HG02884 (cell line): ENCODE data around the gene KCNMB2.
"Not testable (repeated sequence)": the region's sequence is repeated elsewhere in the genome, so short reads cannot be mapped to it uniquely, and the experiment has no call there.

Experiments
- ATAC-seq: cut with Tn5 transposase; IDR thresholded peaks from one replicate; pipeline ENCODE4 v1.9.1; 2021; ENCODE audit warnings: mild to moderate bottlenecking, moderate library complexity; ENCODE audit not compliant: unreplicated experiment

The KCNMB2 gene

DNA sequence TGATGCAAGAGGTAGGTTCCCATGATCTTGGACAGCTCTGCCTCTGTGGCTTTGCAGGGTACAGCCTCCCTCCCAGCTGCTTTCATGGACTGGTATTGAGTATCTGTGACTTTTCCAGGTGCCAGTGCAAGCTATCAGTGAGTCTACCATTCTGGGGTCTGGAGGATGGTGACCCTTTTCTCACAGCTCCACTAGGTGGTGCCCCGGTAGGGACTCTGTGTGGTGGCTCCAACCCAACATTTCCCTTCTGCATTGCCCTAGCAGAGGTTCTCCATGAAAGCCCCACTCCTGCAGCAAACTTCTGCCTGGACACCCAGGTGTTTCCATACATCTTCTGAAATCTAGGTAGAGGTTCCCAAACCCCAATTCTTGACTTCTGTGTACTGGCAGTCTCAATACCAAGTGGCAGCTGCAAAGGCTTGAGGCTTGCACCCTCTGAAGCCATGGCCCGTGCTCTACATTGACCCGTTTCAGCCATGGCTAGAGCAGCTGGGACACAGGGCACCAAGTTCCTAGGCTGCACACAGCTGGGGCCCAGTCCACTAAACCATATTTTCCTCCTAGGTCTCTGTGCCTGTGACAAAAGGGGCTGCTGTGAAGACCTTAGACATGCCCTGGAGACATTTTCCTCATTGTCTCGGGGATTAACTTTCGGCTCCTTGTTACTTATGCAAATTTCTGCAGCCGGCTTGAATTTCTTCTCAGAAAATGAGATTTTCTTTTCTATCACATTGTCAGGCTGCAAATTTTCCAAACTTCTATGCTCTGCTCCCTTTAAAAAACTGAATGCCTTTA lies 209.8 kb downstream of the KCNMB2 start:
- not testable (repeated sequence) for ATAC-seq

DNA sequence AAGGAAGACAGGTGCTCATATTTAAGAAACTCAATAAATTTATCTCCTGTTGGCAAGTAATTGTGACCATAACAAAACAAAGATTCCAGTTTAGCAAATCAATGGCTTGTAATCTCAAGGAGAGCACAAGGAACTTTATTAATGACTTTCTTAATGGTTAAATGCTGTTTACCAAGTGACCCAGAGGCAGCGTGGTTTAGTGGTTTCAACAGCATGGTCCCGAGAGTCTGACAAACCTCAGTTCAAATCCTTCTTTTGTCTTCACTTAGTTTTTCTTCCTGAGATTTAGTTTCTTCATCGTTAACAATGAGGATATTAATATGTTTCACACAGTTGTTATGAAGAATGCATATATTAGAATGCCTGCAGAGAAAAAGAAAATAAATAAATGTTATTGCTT lies 212.6 kb downstream of the KCNMB2 start:
- no peak for ATAC-seq

DNA sequence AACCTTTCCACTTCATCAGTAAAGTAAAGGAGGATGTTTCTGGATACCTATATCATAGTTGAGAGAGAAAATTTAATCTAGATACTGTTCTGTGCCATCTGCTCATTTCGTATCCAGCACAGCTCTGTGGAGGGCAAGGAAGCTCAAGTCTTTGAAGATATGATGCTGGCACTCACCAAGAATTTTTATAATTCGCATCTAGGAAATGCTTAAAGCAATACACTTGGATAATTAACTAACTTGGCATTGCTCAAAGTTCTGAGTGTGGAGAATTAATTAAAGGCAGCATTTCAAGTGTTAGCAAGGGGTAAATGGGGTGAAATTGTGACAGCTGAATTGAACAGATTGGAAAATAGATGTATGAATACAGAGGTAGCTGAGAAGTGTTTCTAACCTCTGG lies 213.2 kb downstream of the KCNMB2 start:
- no peak for ATAC-seq

DNA sequence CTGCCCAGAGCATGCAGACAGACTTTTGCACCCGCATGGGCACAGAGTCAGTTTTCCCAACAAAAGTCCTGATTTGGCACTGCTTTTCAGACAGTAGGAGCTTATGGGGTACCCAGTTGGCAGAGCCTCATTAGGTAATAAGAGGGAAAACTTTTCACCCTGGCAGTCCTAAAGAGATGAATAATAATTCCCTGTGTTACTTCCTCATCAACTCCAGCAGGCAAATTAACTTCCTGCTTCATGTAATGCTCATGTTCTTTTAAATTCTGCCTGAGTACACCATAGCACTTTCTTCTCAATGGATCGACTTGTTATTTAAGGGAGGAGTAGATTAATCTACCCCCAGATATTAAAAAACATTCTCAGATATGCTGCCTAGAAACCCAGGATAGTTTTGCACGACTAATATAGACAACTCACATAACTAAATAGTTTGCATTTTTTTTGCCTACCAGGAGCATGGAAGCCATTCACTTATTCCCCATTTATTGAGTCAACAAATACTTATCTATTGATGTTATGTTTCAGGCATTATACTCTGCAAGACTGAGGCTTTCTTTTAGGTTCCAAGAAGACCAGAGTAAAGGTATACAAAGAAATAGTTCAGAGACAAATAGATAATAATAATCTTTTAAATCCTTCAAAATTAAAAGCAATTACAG lies 214.5 kb downstream of the KCNMB2 start:
- no peak for ATAC-seq

- ATAC-seq: no peak
Observed at GRCh38 chr3:178752843-178753242, 216.6 kb downstream of the KCNMB2 start.

GRCh38 chr3:178754852-178755510 lies 218.7 kb downstream of the KCNMB2 start:
- ATAC-seq: no peak

GRCh38 chr3:178761024-178761423 lies 224.8 kb downstream of the KCNMB2 start:
- no peak for ATAC-seq

DNA sequence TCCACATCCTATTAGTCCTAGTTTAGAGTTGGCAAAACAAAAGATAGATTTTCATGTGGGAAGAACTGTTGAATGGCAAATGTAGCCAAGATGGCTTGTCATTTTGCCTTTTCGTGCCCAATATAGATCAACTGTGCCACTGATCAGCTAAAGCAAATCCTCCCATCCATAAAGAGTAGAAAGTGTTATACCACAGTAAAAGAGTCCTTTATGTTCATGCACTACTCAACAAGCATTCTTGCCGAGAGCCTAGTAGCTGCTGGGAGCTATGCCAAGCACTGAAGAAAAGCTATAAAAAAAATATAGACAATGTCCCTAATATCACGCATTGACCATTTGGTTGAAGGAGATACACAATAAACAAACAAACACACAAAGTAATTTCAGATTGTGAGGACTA lies 225.2 kb downstream of the KCNMB2 start:
- ATAC-seq: no peak

GRCh38 chr3:178762385-178762784 lies 226.1 kb downstream of the KCNMB2 start:
- ATAC-seq: no peak

DNA sequence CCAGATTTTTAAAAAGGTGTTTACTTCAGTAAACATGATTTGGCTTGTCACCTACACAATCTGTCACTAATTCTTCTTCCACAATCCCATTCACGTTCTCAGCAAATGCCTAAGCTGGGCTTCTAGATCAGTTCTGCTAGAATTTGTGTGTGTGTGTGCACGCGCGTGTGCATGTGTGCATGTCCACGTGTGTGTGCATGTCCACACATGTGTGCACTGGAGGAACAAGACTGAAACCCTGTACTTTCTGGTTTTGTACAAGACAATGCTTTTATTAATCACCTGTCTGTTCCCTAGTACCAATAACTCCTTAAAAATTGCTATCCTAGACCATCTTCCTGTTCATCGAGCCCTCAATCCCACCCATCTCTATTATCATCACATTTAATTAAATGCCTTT lies 229.2 kb downstream of the KCNMB2 start:
- no peak for ATAC-seq

DNA sequence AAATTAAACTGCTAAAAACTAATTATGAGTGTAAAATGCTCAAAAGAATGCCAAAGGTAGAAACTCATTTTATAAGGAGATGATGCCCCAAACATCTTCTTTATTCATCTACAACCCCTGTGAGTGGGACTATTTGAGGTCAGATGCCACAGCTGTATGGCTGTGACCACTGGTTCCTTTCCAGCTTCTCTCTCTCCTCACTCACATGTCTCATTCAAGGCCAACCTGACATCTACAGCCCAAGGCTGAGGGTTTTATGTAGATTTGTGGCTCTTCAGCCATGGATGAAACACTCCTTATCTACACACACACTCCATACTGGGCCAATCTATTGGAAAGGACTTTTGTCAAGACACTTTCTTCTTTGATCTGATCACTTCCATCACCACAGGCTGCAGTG lies 231.3 kb downstream of the KCNMB2 start:
- ATAC-seq: no peak

- no peak for ATAC-seq
Observed at GRCh38 chr3:178768072-178768864, 232.0 kb downstream of the KCNMB2 start.

DNA sequence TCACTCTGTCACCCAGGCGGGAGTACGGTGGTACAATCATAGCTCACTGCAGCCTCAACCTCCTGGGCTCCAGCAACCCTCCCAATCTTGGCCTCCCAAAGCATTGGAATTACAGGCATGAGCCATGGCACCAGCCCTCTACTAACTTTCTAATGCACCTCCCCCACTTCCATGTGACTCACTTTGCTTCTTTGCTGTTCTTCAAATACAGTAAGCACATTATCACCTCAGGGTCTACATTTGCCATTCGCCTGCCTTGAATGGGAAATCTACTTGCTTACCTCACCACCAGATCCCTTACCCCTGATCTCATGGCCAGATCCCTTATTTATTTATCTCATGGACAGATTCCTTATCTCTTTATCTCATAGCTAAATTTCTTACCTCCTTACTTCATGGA lies 235.3 kb downstream of the KCNMB2 start:
- no peak for ATAC-seq

- ATAC-seq: no peak
Observed at GRCh38 chr3:178772746-178773145, 236.5 kb downstream of the KCNMB2 start.

DNA sequence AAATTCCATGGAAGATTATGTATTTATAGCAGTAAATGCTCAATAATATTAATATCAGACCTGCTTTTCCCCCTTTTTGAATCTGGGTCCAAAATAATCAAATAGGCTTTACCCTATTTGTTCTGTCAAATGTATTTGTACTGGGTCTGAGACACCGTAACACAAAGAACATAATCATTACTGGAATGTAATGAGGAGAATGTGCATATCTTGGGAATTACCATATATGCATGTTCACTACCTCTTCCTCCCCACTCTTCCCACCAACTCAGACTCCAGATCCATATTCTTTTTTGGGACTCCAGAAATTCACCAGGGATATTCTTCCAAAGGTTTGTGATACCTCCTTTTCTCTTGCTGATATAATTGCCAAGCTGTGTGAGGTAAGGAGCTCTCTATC lies 237.1 kb downstream of the KCNMB2 start:
- no peak for ATAC-seq

GRCh38 chr3:178777718-178778411 lies 241.6 kb downstream of the KCNMB2 start:
- peak; percentile 93 for ATAC-seq

- no peak for ATAC-seq
Observed at GRCh38 chr3:178778589-178778988, 242.4 kb downstream of the KCNMB2 start.

GRCh38 chr3:178785961-178786360 lies 249.7 kb downstream of the KCNMB2 start:
- no peak for ATAC-seq

DNA sequence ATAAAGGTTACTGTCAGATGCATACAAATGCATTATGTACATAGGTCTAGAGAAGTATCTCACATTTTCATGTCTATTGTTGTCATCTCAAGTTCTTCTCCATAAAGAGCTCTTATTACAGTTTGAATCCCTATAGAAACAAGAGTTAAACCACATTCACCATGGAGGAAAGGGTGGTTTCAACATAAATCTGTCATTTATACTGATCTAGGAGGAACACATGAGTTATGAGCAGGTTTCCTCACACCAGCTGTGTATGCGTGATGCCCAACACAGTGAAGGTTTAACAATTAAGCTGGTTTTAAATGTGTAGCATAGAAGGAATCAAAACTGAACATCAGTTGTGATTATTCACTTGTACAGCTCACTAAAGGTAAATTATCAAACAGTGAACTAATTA lies 251.7 kb downstream of the KCNMB2 start:
- no peak for ATAC-seq

GRCh38 chr3:178794711-178795110 lies 258.5 kb downstream of the KCNMB2 start:
- no peak for ATAC-seq

GRCh38 chr3:178795349-178795748 lies 259.1 kb downstream of the KCNMB2 start:
- ATAC-seq: no peak
